ENCODE data around the gene SLC39A13. TPM values are rescaled to one million over a fixed set of nuclear protein-coding genes. Genes with fewer than 3 reads are reported as not detected.
A peak's percentile ranks its signal among the peaks of the same experiment; 100 is the strongest.

SLC39A13 gene
- total and polyA plus RNA-seq, 2 of the 13 experiments (the other 11 are each of a cell fraction or from before 2014, with no cell fraction given): 15.3 to 30.5 TPM

DNA sequence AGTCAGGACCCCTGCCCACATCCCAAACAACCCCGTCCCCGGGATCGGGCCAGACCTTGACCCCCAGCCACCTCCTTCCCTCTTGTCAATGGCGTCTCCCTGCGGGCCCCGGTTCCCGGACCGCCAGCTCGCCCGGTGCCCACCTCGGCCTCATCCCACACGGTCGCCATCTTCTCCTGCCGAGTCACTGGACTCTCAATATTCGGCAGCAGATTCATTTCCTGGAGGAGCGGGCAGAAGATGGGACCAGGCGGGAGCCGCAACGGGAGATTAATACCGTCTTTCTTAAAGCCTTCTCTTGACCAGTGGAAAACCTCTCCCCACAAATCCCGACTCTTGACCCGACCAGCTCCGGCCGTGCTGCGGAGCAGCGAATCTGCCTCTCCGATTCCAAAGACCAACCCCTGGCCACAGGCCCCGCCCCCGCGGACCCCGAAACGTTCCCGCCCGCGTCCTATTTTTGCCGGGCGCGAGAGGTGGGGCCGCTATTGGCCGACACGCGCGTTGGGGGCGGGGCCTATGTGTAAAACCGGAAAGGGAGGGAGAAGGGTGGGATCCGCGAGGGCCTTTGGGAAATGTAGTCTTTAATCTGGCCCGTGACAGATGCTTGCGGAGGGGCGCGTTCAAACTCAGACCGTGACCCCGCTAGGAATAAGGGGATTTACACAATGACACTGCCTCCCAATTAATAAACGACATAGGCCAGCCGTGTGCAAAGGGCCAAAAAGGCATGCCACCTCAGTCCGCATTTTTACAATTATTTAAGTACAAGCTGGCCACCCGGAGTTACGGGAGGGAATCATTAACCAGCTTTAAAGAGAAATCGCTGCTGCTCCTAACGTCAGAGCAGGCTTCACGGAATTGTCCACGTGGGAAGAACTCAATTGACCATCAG is 17.9 kb downstream of the SLC39A13 start, which contains the start of gene PSMC3 (continued):
- TF ChIP-seq, protein P1, sequence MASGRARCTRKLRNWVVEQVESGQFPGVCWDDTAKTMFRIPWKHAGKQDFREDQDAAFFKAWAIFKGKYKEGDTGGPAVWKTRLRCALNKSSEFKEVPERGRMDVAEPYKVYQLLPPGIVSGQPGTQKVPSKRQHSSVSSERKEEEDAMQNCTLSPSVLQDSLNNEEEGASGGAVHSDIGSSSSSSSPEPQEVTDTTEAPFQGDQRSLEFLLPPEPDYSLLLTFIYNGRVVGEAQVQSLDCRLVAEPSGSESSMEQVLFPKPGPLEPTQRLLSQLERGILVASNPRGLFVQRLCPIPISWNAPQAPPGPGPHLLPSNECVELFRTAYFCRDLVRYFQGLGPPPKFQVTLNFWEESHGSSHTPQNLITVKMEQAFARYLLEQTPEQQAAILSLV (CRISPR knock-in tag; IDR thresholded peaks at IDR 0.05; ENCODE audit: borderline replicate concordance): no peak
- TF ChIP-seq MED13 (CRISPR knock-in tag; IDR thresholded peaks at IDR 0.05) (0 out of 2 replicates have a peak, but pooled peaks have one; percentile 56), ZC3H4 (CRISPR knock-in tag; IDR thresholded peaks at IDR 0.05; ENCODE audit: borderline replicate concordance) (no peak), ZNF75D (CRISPR knock-in tag; IDR thresholded peaks at IDR 0.05; ENCODE audit: borderline replicate concordance) (no peak), ZNF441 (CRISPR knock-in tag; IDR thresholded peaks at IDR 0.05; ENCODE audit: borderline replicate concordance) (no peak), NFKB2 (CRISPR knock-in tag; IDR thresholded peaks at IDR 0.05; ENCODE audit: borderline replicate concordance) (peak; percentile 45; the same call in 1 of the 2 replicates), ARNT (IDR thresholded peaks at IDR 0.05) (no peak), ZNF235 (CRISPR knock-in tag; IDR thresholded peaks at IDR 0.05; ENCODE audit: borderline replicate concordance) (no peak), AGO1 (IDR thresholded peaks at IDR 0.05; ENCODE audit: low read depth, low read length, poor library complexity, severe bottlenecking) (no peak), ZNF709 (CRISPR knock-in tag; IDR thresholded peaks at IDR 0.05) (no peak), ARID2 (CRISPR knock-in tag; IDR thresholded peaks at IDR 0.05; ENCODE audit: borderline replicate concordance) (0 out of 2 replicates have a peak, but pooled peaks have one; percentile 66), ZNF260 (CRISPR knock-in tag; IDR thresholded peaks at IDR 0.05; ENCODE audit: borderline replicate concordance, low read depth) (no peak), HCFC1 (IDR thresholded peaks at IDR 0.05; ENCODE audit: low read depth, low read length) (peak; percentile 84)
- TF ChIP-seq, protein P2, sequence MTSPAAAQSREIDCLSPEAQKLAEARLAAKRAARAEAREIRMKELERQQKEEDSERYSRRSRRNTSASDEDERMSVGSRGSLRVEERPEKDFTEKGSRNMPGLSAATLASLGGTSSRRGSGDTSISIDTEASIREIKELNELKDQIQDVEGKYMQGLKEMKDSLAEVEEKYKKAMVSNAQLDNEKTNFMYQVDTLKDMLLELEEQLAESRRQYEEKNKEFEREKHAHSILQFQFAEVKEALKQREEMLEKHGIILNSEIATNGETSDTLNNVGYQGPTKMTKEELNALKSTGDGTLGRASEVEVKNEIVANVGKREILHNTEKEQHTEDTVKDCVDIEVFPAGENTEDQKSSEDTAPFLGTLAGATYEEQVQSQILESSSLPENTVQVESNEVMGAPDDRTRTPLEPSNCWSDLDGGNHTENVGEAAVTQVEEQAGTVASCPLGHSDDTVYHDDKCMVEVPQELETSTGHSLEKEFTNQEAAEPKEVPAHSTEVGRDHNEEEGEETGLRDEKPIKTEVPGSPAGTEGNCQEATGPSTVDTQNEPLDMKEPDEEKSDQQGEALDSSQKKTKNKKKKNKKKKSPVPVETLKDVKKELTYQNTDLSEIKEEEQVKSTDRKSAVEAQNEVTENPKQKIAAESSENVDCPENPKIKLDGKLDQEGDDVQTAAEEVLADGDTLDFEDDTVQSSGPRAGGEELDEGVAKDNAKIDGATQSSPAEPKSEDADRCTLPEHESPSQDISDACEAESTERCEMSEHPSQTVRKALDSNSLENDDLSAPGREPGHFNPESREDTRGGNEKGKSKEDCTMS (CRISPR knock-in tag; conservative IDR thresholded peaks at IDR 0.05): no peak
- TF ChIP-seq, protein P3, sequence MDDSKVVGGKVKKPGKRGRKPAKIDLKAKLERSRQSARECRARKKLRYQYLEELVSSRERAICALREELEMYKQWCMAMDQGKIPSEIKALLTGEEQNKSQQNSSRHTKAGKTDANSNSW (CRISPR knock-in tag; IDR thresholded peaks at IDR 0.05; ENCODE audit: borderline replicate concordance): no peak
- TF ChIP-seq, protein P4, sequence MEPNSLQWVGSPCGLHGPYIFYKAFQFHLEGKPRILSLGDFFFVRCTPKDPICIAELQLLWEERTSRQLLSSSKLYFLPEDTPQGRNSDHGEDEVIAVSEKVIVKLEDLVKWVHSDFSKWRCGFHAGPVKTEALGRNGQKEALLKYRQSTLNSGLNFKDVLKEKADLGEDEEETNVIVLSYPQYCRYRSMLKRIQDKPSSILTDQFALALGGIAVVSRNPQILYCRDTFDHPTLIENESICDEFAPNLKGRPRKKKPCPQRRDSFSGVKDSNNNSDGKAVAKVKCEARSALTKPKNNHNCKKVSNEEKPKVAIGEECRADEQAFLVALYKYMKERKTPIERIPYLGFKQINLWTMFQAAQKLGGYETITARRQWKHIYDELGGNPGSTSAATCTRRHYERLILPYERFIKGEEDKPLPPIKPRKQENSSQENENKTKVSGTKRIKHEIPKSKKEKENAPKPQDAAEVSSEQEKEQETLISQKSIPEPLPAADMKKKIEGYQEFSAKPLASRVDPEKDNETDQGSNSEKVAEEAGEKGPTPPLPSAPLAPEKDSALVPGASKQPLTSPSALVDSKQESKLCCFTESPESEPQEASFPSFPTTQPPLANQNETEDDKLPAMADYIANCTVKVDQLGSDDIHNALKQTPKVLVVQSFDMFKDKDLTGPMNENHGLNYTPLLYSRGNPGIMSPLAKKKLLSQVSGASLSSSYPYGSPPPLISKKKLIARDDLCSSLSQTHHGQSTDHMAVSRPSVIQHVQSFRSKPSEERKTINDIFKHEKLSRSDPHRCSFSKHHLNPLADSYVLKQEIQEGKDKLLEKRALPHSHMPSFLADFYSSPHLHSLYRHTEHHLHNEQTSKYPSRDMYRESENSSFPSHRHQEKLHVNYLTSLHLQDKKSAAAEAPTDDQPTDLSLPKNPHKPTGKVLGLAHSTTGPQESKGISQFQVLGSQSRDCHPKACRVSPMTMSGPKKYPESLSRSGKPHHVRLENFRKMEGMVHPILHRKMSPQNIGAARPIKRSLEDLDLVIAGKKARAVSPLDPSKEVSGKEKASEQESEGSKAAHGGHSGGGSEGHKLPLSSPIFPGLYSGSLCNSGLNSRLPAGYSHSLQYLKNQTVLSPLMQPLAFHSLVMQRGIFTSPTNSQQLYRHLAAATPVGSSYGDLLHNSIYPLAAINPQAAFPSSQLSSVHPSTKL (CRISPR knock-in tag; IDR thresholded peaks at IDR 0.05): no peak
